Sciatic nerve (tissue), 2 donors: ENCODE data around the gene NPEPL1. TPM values are rescaled to one million over a fixed set of nuclear protein-coding genes. Genes with fewer than 3 reads are reported as not detected.
A peak's percentile ranks its signal among the peaks of the same experiment; 100 is the strongest.

Experiments used
- ATAC-seq: fragments of 200-7000 bp; cut with Tn5 transposase; one replicate; pipeline ENCODE4 v1.9.1; 2020; ENCODE audit warnings: mild to moderate bottlenecking, moderate library complexity
- DNase-seq: peaks from one replicate; pipeline ENCODE4 v3.0.0-alpha.2; 2020; ENCODE audit warnings: low spot score
- intact Hi-C: fragments of 100-400 bp; cut with DNase I; formaldehyde crosslinking; loops from one replicate; pipeline ENCODE4 v1.14.2; 2022
- total RNA-seq: library from RNA; stranded (reverse); fragmentation: NEBNext Ultra II Directional; extraction: Animal tissue kit (Norgen Biotek cat#: 25700); gene quantifications from one replicate; pipeline ENCODE4 v1.2.1, GENCODE V29; 2021
- donor health status: DM: no; HTN: no; CAD: no.
- donor health status: DM: no; HTN: no; CAD: no.

Gene NPEPL1
- total RNA-seq, 1 donor from 2014 or later: 47.5 TPM

DNA sequence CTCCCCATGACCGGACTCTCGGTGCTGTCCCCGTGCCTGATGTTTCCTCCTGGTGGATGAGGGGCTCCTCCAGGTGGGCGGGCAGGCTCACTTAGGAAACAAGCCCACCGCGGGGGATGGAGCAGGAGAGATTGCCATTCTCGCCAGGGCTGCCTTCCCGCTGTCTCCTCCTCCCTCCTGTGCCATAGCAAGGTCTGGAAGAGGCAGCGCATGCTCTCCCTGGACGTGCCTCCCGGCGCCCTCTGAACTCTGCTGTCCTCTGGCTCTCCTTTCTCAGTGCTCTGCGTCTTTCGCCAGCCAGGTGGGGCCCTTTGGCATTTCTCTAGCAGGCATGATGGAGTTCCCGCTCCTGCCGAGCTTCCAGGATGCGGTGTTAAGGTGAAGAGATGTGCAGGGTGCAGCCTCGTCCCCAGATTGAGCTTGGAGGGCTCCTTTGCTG, 17.4 kb upstream of the NPEPL1 start:
- ATAC-seq (no peak), DNase-seq (no peak)
- intact Hi-C loops: no loop called here

GRCh38 chr20:58675641-58676040, 17.0 kb upstream of the NPEPL1 start:
- ATAC-seq (no peak), DNase-seq (no peak)
- intact Hi-C loops: no loop called here

DNA sequence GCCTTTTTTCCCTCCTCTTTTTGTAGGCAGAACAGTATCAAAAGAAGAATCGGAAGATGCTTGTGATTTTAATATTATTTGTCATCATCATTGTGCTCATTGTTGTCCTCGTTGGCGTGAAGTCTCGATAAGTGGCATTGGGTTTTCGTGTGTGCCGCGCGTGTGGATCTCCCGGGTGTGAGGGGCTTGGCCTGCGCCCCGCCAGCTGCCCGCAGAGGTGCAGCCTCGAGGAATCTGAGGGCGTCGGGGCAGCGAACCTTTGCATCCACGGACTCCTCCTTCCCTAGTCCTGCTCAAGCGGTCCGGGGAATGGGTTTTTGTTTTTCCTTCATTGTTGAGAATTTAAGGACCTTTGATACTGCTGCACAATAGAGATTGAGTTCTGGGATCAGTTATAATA, 16.4 kb upstream of the NPEPL1 start:
- intact Hi-C loops: no loop called here
- ATAC-seq (no peak), DNase-seq (no peak)

GRCh38 chr20:58677079-58677604, 15.5 kb upstream of the NPEPL1 start:
- DNase-seq (no peak), ATAC-seq (no peak)
- intact Hi-C loops: no loop called here

GRCh38 chr20:58677808-58678207, 14.8 kb upstream of the NPEPL1 start:
- ATAC-seq (no peak), DNase-seq (no peak)
- intact Hi-C loops: no loop called here

DNA sequence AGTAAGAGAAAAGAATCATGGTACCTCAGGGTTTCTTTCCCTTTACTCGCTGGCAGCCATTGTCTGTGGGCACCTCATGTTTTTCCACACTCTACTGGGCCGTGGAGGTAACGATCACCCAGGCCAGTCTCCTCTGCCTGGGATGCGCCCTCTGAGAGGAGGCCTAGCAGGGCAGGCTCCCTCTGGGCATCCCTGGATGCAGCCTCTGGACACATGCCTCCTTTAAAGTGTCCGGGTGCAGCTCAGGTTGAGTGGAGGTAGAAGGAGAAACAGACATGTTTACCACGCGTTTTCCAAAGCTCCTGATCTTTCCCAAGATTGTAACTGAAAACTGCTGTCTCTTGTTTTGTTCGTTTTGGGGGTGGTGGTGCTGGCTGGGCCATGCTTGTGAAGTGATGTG, 13.8 kb upstream of the NPEPL1 start:
- DNase-seq (no peak), ATAC-seq (no peak)
- intact Hi-C loops: no loop called here

DNA sequence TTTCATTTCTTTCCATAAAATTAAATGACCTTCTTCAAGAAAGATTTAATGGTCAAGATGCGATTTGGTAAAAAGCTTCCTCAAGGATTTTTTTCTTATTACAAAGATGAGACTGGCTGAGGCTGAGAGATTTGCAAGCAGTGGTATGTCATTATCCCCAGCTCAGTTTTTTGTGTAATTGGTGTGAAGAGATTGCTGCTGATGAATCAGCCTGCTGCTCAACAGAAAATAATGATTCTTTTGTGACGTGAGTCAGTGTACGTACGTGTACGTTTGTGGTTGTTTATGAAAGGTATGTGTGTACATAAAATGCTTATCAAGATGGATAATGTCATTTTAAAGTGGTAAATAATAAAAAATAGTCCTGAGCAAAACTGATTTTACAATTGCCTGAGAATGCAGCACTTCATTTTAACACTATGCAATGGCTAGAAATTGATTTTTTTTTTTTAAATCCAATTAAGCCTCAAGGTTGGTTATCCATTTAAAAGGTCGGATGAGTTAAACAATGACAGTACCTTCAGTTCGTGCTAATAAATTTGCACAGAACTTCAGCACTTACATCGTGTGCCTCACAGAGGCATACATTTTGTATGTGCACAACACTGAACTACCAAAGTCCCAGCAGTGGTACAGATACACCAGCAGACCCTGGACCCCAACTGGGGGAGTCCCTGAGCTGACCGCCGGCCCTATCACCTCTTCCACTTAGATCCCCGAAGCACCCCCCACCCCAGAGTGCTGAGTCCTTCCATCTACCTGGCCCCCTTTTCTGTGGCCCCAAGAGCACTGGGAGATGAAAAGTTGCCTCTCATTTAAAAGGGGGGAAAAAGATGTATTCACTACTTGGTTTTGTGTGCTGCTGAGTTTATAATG, 9.7 kb upstream of the NPEPL1 start:
- no peak for DNase-seq
- ATAC-seq: no peak
- intact Hi-C loops: no loop called here

GRCh38 chr20:58684291-58684690, 8.3 kb upstream of the NPEPL1 start:
- intact Hi-C loops: no loop called here
- ATAC-seq: no peak
- DNase-seq: no peak

- intact Hi-C loops: no loop called here
- DNase-seq: no peak
- no peak for ATAC-seq
Observed at GRCh38 chr20:58685988-58686387, 6.6 kb upstream of the NPEPL1 start.

DNA sequence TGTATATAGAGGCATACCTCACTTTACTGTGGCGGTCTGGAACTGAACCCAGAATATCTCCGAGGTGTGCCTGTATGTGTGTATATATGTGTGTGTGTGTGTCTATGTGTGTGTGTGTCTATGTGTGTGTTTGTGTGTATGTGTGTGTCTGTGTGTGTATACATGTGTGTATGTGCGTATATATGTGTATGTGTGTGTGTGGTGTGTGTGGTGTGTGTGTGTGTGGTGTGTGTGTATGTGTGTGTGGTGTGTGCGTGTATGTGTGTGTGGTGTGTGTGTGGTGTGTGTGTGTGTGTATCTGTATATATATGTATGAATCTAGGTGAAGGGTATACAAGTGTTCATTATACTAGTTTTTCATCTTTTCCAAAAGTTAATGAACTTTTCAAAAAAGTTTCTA, 4.2 kb upstream of the NPEPL1 start:
- DNase-seq: no peak
- intact Hi-C loops: no loop called here
- ATAC-seq: no peak

DNA sequence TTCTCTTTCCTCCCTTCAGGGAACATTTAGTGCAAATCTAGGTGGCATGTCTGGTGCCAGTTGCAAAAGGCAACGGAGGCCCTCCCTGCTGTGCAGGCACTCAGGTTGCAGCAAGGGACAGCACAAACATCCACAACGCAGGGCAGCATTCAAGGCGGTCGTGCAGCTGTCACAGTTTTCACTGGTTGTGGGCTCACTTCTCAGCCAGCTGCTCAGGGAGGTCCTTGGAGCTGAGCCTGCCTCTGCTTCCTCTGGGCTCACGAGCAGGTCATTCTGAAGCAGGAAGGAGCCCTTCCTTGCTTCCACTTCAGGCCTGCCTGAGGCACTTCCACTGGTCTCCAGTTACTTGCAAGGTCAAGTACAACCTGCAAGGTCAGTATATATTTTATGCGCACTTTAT, 3.8 kb upstream of the NPEPL1 start:
- intact Hi-C loops: no loop called here
- ATAC-seq: no peak
- no peak for DNase-seq

DNA sequence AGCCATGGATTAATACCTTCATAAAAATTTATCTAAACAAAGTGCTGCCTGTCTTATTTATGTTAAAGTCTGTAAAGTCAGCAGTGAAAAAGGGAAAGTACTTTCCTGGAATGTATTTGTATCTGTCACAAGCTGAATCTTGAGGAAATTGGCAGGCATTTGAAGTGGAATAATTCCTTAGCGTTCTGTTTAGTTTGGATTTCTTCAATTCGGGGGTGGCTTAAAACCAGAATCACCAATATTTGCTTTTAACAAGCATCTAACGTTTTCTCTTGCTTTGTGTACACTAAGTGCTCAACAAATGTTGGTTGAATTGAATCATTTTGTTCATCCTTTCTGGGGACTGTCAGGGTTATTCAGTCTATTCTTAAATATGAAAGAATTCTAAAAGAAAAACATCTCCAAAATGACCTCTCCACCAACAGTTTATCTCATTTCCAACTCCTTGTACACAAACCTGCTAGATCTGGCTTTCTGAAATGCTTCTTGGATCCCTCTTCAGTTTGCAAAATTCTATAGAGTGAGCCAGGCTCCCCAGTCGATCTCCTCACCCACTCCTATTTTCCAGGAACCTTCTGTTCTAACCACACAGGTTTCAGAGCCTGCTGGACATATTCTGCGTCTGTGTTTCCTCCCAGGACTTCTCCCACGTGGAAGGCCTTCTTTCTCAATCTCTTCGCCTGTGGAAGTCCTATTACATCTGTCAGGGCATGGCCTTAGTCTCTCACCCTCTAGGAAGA, 2.0 kb upstream of the NPEPL1 start:
- intact Hi-C loops: no loop called here
- ATAC-seq: peak; percentile 87

GRCh38 chr20:58691773-58692578, 624 bp upstream of the NPEPL1 start:
- intact Hi-C loops: no loop called here

More for the DNA sequence above, 2.0 kb upstream of the NPEPL1 start:
- DNase-seq: no peak

GRCh38 chr20:58693226-58694006, 816 bp downstream of the NPEPL1 start:
- intact Hi-C loops: no loop called here
- DNase-seq (no peak), ATAC-seq (no peak)

More at GRCh38 chr20:58691773-58692578, 624 bp upstream of the NPEPL1 start:
- ATAC-seq (peak; percentile 70), DNase-seq (no peak)

DNA sequence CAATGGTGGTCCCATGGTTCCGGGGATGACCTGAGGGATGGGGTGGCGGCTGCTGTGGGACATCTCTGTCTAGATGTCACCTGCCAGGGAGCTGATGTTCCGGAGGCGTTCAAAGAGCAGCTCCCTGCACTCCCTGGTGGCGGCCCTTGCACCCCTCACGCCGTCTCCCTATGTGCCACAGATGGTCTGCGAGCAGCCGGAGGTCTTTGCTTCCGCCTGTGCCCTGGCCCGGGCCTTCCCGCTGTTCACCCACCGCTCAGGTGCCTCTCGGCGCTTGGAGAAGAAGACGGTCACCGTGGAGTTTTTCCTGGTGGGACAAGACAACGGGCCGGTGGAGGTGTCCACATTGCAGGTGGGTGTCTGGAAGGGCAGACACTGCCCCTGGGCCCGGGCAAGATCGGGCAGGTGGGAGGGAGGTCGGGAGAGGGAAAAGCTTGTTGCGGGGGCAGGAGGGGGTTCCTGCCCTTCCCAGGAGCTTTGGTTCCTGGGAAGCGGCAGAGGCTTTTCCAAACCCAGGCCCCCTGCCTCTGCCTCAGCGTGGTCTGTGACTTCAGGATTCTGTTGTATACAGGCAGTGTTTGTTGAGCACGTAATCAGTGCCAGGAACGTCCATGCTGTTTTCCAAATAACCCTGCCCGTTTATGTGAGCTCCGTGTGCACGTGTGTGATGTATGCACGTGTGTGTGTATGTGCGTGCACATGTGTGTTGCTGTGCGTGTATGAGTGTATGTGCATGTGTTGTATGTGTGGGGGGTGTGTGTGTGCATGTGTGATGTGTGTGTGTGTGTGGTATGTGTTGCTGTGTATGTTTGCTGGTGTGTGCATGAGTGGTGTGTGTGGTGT, 1.9 kb downstream of the NPEPL1 start:
- intact Hi-C loops: no loop called here
- ATAC-seq: no peak
- no peak for DNase-seq

- DNase-seq: no peak
- no peak for ATAC-seq
- intact Hi-C loops: no loop called here
Observed at GRCh38 chr20:58695084-58695722, 2.6 kb downstream of the NPEPL1 start.

DNA sequence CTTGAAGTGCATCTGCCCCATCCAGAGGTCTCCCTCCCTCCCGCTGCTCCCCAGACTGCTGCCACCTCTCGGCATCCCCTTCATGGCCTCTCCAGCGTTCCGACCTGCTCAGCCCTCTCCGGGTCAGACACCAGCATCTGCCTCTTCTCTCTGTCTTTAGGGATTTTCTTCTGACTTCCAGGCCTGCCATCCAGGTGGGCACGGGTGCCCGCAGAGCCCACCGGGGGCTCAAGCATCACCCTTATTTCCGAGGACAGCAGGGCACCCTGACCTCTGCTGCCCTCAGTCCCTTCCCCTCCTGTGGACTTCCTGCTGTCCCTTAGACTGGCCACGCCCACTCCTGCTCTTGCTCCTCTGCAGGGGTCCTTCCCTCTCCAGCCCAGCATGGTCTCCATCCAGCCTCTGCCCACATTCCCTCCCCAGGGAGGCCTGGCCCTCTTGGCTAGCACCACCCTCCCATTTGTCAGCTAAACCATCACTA, 3.3 kb downstream of the NPEPL1 start:
- intact Hi-C loops: no loop called here
- ATAC-seq: no peak
- DNase-seq: no peak
